ENCODE measurements around the gene EPB41L4B. TPM values are rescaled to one million over a fixed set of nuclear protein-coding genes. Genes with fewer than 3 reads are reported as not detected.

Gene EPB41L4B
- polyA plus RNA-seq, 1 donor from 2014 or later = 4.1 TPM

DNA sequence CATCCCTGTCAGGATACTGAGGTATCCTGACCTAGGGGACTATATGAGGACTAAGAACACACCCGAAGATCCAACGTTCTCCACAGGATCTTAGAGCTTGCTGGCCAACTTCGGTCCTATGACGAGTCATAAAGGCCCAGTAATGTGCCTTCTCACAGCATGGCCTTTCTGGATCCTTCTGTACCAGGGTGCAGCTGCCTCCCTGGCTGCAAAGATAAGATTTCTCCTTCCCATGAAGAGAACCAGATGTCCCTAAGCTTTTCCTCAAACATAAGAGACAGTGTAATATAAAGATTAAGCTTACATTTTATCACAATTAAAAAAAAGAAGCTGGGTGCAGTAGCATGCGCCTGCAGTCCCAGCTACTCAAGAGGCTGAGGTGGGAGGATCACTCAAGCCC is 18.3 kb downstream of the EPB41L4B start:
- H4K20me1 ChIP-seq (ENCODE audit: insufficient read depth) = no peaks in the 10 kb centered on the region

DNA sequence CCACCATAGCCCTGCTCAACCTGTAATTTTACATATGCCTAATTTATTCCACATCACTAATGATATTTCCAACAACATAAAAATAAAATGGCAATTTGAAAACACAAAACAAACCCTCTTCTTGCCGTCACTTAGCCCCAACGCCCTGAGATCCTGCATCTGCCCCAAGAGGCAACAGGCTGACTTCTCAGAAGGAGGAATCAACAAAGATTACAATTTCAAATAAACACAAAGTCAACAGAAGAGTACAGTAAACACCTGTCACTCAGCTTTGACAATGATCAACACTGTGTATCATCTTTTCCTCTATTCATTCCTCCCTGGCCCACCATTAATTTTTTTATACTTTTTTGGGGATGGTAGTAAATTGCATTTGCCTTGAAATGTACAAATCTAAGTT is 19.8 kb downstream of the EPB41L4B start:
- Histone ChIP-seq H3K9ac (ENCODE audit: low read length) (no peak overlapping the region), H3K4me2 (ENCODE audit: low read length) (no peak overlapping the region), H3K27me3 (ENCODE audit: insufficient read depth, low read depth, low read length) (no peaks in the 10 kb centered on the region), H2AFZ (ENCODE audit: low read depth, low read length) (no peak overlapping the region), H3K4me3 (ENCODE audit: low read length) (no peak overlapping the region), H4K20me1 (ENCODE audit: insufficient read depth) (no peaks in the 10 kb centered on the region), H3K9me3 (ENCODE audit: low read length) (no peaks in the 10 kb centered on the region), H3K36me3 (ENCODE audit: insufficient read depth, low read length) (no peaks in the 10 kb centered on the region), H3F3A (ENCODE audit: insufficient read depth, low read length, poor library complexity, severe bottlenecking) (no peaks in the 10 kb centered on the region), H3K79me2 (replicated peaks; ENCODE audit: insufficient read depth, low read length) (no peaks in the 10 kb centered on the region), H3K9me2 (ENCODE audit: insufficient read depth, low read length) (no peaks in the 10 kb centered on the region), H3K27ac (ENCODE audit: low read length) (no peak overlapping the region)
- no peak for TF ChIP-seq MXI1 (conservative IDR thresholded peaks at IDR 0.05; ENCODE audit: poor library complexity, severe bottlenecking)
- no peak for TF ChIP-seq RAD21 (conservative IDR thresholded peaks at IDR 0.05)
- TF ChIP-seq, protein P1, sequence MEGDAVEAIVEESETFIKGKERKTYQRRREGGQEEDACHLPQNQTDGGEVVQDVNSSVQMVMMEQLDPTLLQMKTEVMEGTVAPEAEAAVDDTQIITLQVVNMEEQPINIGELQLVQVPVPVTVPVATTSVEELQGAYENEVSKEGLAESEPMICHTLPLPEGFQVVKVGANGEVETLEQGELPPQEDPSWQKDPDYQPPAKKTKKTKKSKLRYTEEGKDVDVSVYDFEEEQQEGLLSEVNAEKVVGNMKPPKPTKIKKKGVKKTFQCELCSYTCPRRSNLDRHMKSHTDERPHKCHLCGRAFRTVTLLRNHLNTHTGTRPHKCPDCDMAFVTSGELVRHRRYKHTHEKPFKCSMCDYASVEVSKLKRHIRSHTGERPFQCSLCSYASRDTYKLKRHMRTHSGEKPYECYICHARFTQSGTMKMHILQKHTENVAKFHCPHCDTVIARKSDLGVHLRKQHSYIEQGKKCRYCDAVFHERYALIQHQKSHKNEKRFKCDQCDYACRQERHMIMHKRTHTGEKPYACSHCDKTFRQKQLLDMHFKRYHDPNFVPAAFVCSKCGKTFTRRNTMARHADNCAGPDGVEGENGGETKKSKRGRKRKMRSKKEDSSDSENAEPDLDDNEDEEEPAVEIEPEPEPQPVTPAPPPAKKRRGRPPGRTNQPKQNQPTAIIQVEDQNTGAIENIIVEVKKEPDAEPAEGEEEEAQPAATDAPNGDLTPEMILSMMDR (IDR thresholded peaks at IDR 0.05; ENCODE audit: poor library complexity, severe bottlenecking) = no peak
- no peak for TF ChIP-seq SMC3 (conservative IDR thresholded peaks at IDR 0.05; ENCODE audit: poor library complexity)
- TF ChIP-seq EP300 (conservative IDR thresholded peaks at IDR 0.05; ENCODE audit: poor library complexity, severe bottlenecking) = no peak
- TF ChIP-seq EZH2 (IDR thresholded peaks at IDR 0.05; ENCODE audit: borderline replicate concordance, insufficient read depth, low read length, poor library complexity, severe bottlenecking) = no peak
- TF ChIP-seq, protein P2, sequence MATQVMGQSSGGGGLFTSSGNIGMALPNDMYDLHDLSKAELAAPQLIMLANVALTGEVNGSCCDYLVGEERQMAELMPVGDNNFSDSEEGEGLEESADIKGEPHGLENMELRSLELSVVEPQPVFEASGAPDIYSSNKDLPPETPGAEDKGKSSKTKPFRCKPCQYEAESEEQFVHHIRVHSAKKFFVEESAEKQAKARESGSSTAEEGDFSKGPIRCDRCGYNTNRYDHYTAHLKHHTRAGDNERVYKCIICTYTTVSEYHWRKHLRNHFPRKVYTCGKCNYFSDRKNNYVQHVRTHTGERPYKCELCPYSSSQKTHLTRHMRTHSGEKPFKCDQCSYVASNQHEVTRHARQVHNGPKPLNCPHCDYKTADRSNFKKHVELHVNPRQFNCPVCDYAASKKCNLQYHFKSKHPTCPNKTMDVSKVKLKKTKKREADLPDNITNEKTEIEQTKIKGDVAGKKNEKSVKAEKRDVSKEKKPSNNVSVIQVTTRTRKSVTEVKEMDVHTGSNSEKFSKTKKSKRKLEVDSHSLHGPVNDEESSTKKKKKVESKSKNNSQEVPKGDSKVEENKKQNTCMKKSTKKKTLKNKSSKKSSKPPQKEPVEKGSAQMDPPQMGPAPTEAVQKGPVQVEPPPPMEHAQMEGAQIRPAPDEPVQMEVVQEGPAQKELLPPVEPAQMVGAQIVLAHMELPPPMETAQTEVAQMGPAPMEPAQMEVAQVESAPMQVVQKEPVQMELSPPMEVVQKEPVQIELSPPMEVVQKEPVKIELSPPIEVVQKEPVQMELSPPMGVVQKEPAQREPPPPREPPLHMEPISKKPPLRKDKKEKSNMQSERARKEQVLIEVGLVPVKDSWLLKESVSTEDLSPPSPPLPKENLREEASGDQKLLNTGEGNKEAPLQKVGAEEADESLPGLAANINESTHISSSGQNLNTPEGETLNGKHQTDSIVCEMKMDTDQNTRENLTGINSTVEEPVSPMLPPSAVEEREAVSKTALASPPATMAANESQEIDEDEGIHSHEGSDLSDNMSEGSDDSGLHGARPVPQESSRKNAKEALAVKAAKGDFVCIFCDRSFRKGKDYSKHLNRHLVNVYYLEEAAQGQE (IDR thresholded peaks at IDR 0.05; ENCODE audit: borderline replicate concordance) = no peak
- no peak for TF ChIP-seq TAF1 (IDR thresholded peaks at IDR 0.05; ENCODE audit: low read depth)
- no peak for TF ChIP-seq POLR2AphosphoS5 (IDR thresholded peaks at IDR 0.05)

More for the DNA sequence above, 18.3 kb downstream of the EPB41L4B start:
- no peaks in the 10 kb centered on the region for H3F3A ChIP-seq (ENCODE audit: insufficient read depth, low read length, poor library complexity, severe bottlenecking)
- H3K9me2 ChIP-seq (ENCODE audit: insufficient read depth, low read length) = no peaks in the 10 kb centered on the region
- H3K4me3 ChIP-seq (ENCODE audit: low read length) = no peak overlapping the region
- H3K27ac ChIP-seq (ENCODE audit: low read length) = no peak overlapping the region
- H2AFZ ChIP-seq (ENCODE audit: low read depth, low read length) = no peak overlapping the region
- H3K79me2 ChIP-seq (replicated peaks; ENCODE audit: insufficient read depth, low read length) = no peaks in the 10 kb centered on the region
- H3K9ac ChIP-seq (ENCODE audit: low read length) = no peak overlapping the region
- no peaks in the 10 kb centered on the region for H3K9me3 ChIP-seq (ENCODE audit: low read length)
- H3K27me3 ChIP-seq (ENCODE audit: insufficient read depth, low read depth, low read length) = no peaks in the 10 kb centered on the region
- TF ChIP-seq, protein P2 (IDR thresholded peaks at IDR 0.05; ENCODE audit: borderline replicate concordance) = no peak
- no peak for TF ChIP-seq SMC3 (conservative IDR thresholded peaks at IDR 0.05; ENCODE audit: poor library complexity)
- TF ChIP-seq, protein P1 (IDR thresholded peaks at IDR 0.05; ENCODE audit: poor library complexity, severe bottlenecking) = no peak
- TF ChIP-seq POLR2AphosphoS5 (IDR thresholded peaks at IDR 0.05) = no peak
- TF ChIP-seq TAF1 (IDR thresholded peaks at IDR 0.05; ENCODE audit: low read depth) = no peak
- no peak for TF ChIP-seq EZH2 (IDR thresholded peaks at IDR 0.05; ENCODE audit: borderline replicate concordance, insufficient read depth, low read length, poor library complexity, severe bottlenecking)
- no peak for TF ChIP-seq MXI1 (conservative IDR thresholded peaks at IDR 0.05; ENCODE audit: poor library complexity, severe bottlenecking)
- no peak for TF ChIP-seq EP300 (conservative IDR thresholded peaks at IDR 0.05; ENCODE audit: poor library complexity, severe bottlenecking)
- TF ChIP-seq RAD21 (conservative IDR thresholded peaks at IDR 0.05) = no peak
- no peaks in the 10 kb centered on the region for H3K36me3 ChIP-seq (ENCODE audit: insufficient read depth, low read length)
- H3K4me2 ChIP-seq (ENCODE audit: low read length) = no peak overlapping the region

Measured in neural cell (in vitro differentiated cells).